ENCODE measurements around the gene RFFL. TPM values are rescaled to one million over a fixed set of nuclear protein-coding genes. Genes with fewer than 3 reads are reported as not detected.

The RFFL gene
- total RNA-seq, 1 experiment from 2014 or later = 29.6 TPM

GRCh38 chr17:35017021-35017420 lies 46.5 kb downstream of the RFFL start:
- peaks cover 18% of the 10 kb centered on the region for H3K36me3 Mint-ChIP-seq (ENCODE audit: insufficient read depth, unreplicated experiment)

DNA sequence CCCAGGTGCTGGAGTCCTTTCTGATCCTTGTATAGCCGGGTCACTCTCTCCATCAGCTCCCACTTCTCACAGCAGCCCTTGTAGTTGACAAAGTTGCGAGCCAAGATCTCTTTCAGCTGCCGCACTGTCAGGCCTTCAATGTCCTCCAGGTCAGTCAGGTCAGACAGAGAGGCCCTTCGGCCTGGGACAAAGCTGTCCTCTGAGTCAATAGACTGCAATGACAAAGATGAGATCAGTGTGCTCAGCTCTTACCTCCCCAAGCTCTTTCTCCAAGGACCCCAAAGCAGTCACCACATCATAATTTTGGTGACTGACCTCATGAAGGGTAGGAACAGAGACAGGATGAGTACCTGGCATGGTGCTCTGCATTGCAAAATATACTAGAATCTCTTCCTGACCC lies 47.1 kb downstream of the RFFL start:
- Histone ChIP-seq H3K4me1 (no peaks in the 10 kb centered on the region), H3K9me3 (no peaks in the 10 kb centered on the region), H3K4me3 (ENCODE audit: low read depth, low read length) (no peak overlapping the region), H3K27me3 (replicated peaks; ENCODE audit: control insufficient read depth, insufficient read depth, low read length) (no peaks in the 10 kb centered on the region), H3K36me3 (ENCODE audit: control insufficient read depth, insufficient read depth, low read length) (peaks cover 4% of the 10 kb centered on the region)
- DNase-seq = no peak
- Mint-ChIP-seq H3K27ac (ENCODE audit: unreplicated experiment) (no peak overlapping the region), H3K36me3 (ENCODE audit: insufficient read depth, unreplicated experiment) (peaks cover 18% of the 10 kb centered on the region), H3K27me3 (ENCODE audit: insufficient read depth, unreplicated experiment) (no peaks in the 10 kb centered on the region), H3K4me3 (ENCODE audit: unreplicated experiment) (no peak overlapping the region), H3K9me3 (ENCODE audit: unreplicated experiment) (no peaks in the 10 kb centered on the region), H3K4me1 (ENCODE audit: low read depth, unreplicated experiment) (no peaks in the 10 kb centered on the region)
- ChIA-PET POLR2A (no interaction called here), CTCF (no interaction called here)
- intact Hi-C loops (cut with micrococcal nuclease; ENCODE audit: unreplicated experiment) = no loop called here
- TF ChIP-seq, protein P1, sequence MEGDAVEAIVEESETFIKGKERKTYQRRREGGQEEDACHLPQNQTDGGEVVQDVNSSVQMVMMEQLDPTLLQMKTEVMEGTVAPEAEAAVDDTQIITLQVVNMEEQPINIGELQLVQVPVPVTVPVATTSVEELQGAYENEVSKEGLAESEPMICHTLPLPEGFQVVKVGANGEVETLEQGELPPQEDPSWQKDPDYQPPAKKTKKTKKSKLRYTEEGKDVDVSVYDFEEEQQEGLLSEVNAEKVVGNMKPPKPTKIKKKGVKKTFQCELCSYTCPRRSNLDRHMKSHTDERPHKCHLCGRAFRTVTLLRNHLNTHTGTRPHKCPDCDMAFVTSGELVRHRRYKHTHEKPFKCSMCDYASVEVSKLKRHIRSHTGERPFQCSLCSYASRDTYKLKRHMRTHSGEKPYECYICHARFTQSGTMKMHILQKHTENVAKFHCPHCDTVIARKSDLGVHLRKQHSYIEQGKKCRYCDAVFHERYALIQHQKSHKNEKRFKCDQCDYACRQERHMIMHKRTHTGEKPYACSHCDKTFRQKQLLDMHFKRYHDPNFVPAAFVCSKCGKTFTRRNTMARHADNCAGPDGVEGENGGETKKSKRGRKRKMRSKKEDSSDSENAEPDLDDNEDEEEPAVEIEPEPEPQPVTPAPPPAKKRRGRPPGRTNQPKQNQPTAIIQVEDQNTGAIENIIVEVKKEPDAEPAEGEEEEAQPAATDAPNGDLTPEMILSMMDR (IDR thresholded peaks at IDR 0.05; ENCODE audit: insufficient read depth in 1 of 2, low read depth in 1 of 2, low read length in 1 of 2, severe bottlenecking in 1 of 2, unreplicated experiment in 1 of 2) = no peak
- no TSS peak for BruUV-seq (replicated peaks)

More at GRCh38 chr17:35017021-35017420, 46.5 kb downstream of the RFFL start:
- no peaks in the 10 kb centered on the region for H3K27me3 Mint-ChIP-seq (ENCODE audit: insufficient read depth, unreplicated experiment)
- no peak overlapping the region for H3K4me3 Mint-ChIP-seq (ENCODE audit: unreplicated experiment)
- no peak overlapping the region for H3K4me3 ChIP-seq (ENCODE audit: low read depth, low read length)
- ChIA-PET POLR2A (no interaction called here), CTCF (no interaction called here)
- peaks cover 4% of the 10 kb centered on the region for H3K36me3 ChIP-seq (ENCODE audit: control insufficient read depth, insufficient read depth, low read length)
- no peak overlapping the region for H3K27ac Mint-ChIP-seq (ENCODE audit: unreplicated experiment)
- H3K4me1 ChIP-seq = no peaks in the 10 kb centered on the region
- TF ChIP-seq, protein P1 (IDR thresholded peaks at IDR 0.05; ENCODE audit: insufficient read depth in 1 of 2, low read depth in 1 of 2, low read length in 1 of 2, severe bottlenecking in 1 of 2, unreplicated experiment in 1 of 2) = no peak
- intact Hi-C loops (cut with micrococcal nuclease; ENCODE audit: unreplicated experiment) = no loop called here
- no peaks in the 10 kb centered on the region for H3K27me3 ChIP-seq (replicated peaks; ENCODE audit: control insufficient read depth, insufficient read depth, low read length)
- no peaks in the 10 kb centered on the region for H3K4me1 Mint-ChIP-seq (ENCODE audit: low read depth, unreplicated experiment)
- DNase-seq = no peak
- no TSS peak for BruUV-seq (replicated peaks)
- no peaks in the 10 kb centered on the region for H3K9me3 Mint-ChIP-seq (ENCODE audit: unreplicated experiment)
- no peaks in the 10 kb centered on the region for H3K9me3 ChIP-seq

GRCh38 chr17:35011671-35012216 lies 51.8 kb downstream of the RFFL start:
- H3K9me3 ChIP-seq = no peaks in the 10 kb centered on the region
- H3K36me3 Mint-ChIP-seq (ENCODE audit: insufficient read depth, unreplicated experiment) = peaks cover 48% of the 10 kb centered on the region
- no peaks in the 10 kb centered on the region for H3K27me3 ChIP-seq (replicated peaks; ENCODE audit: control insufficient read depth, insufficient read depth, low read length)
- peaks cover 2% of the 10 kb centered on the region for H3K36me3 ChIP-seq (ENCODE audit: control insufficient read depth, insufficient read depth, low read length)
- ChIA-PET CTCF (interaction anchor here (1.1 kb wide), 1 partner anchor 108 kb away, joined by 3 read pairs; the partner anchor contains the start of gene RAD51D), POLR2A (no interaction called here)
- H3K4me3 ChIP-seq (ENCODE audit: low read depth, low read length) = no peak overlapping the region
- no peak for DNase-seq
- TF ChIP-seq, protein P1 (IDR thresholded peaks at IDR 0.05; ENCODE audit: insufficient read depth in 1 of 2, low read depth in 1 of 2, low read length in 1 of 2, severe bottlenecking in 1 of 2, unreplicated experiment in 1 of 2) = no peak
- H3K9me3 Mint-ChIP-seq (ENCODE audit: unreplicated experiment) = no peaks in the 10 kb centered on the region
- H3K27ac Mint-ChIP-seq (ENCODE audit: unreplicated experiment) = no peak overlapping the region
- no peaks in the 10 kb centered on the region for H3K4me1 ChIP-seq
- H3K4me1 Mint-ChIP-seq (ENCODE audit: low read depth, unreplicated experiment) = peaks cover 7% of the 10 kb centered on the region
- no peaks in the 10 kb centered on the region for H3K27me3 Mint-ChIP-seq (ENCODE audit: insufficient read depth, unreplicated experiment)
- BruUV-seq (replicated peaks) = TSS peak; percentile 17
- intact Hi-C loops (cut with micrococcal nuclease; ENCODE audit: unreplicated experiment) = no loop called here
- H3K4me3 Mint-ChIP-seq (ENCODE audit: unreplicated experiment) = no peak overlapping the region

Measured in Caco-2 (cell line).